Chondrocyte (in vitro differentiated cells): ENCODE results near the gene LTC4S. TPM values are rescaled to one million over a fixed set of nuclear protein-coding genes. Genes with fewer than 3 reads are reported as not detected.

Source experiments
- DNase-seq: peaks from one replicate; pipeline ENCODE4 v3.0.0; 2021; ENCODE audit warnings: mixed read lengths, low spot score
- H3K27ac Mint-ChIP-seq: one replicate; pipeline ENCODE4 v1.8.0; 2021; ENCODE audit warnings: mild to moderate bottlenecking, moderate library complexity, mixed read lengths; ENCODE audit not compliant: unreplicated experiment
- H3K27me3 Mint-ChIP-seq: 2 replicates; pipeline ENCODE4 v1.8.0; 2021; ENCODE audit warnings: low read depth, mixed read lengths
- H3K36me3 Mint-ChIP-seq: 2 replicates; pipeline ENCODE4 v1.8.0; 2021; ENCODE audit warnings: low read depth, mixed read lengths
- H3K4me1 Mint-ChIP-seq: 2 replicates; pipeline ENCODE4 v1.8.0; 2021; ENCODE audit warnings: low read depth, mild to moderate bottlenecking, mixed read lengths
- H3K4me3 Mint-ChIP-seq: one replicate; pipeline ENCODE4 v1.8.0; 2021; ENCODE audit warnings: mild to moderate bottlenecking, moderate library complexity, mixed read lengths; ENCODE audit not compliant: unreplicated experiment
- H3K9me3 Mint-ChIP-seq: 2 replicates; pipeline ENCODE4 v1.8.0; 2021; ENCODE audit warnings: low read depth, mixed read lengths
- CTCF ChIP-seq: fragments of 200-600 bp; sonication (generic); IDR thresholded peaks from 2 replicates; pipeline ENCODE4 v1.5.0; 2021; ENCODE audit warnings: antibody characterized with exemption, mild to moderate bottlenecking, moderate library complexity
- total RNA-seq: library from RNA; stranded (reverse); gene quantifications from 3 replicates; pipeline ENCODE4 v1.2.1, GENCODE V29; 2021

The LTC4S gene
- total RNA-seq, 1 donor from 2014 or later: 1.2 TPM

GRCh38 chr5:179823937-179824744, 30.4 kb downstream of the LTC4S start:
- H3K9me3 Mint-ChIP-seq: no peaks in the 10 kb centered on the region
- peak; percentile 28 for DNase-seq
- H3K4me1 Mint-ChIP-seq: peaks cover 59% of the 10 kb centered on the region
- H3K27me3 Mint-ChIP-seq: no peaks in the 10 kb centered on the region
- no peak overlapping the region for H3K4me3 Mint-ChIP-seq
- no peak for TF ChIP-seq CTCF
- peaks cover 34% of the 10 kb centered on the region for H3K36me3 Mint-ChIP-seq
- H3K27ac Mint-ChIP-seq: peak overlapping the region; percentile 33

- Mint-ChIP-seq H3K4me1 (peaks cover 54% of the 10 kb centered on the region), H3K27me3 (no peaks in the 10 kb centered on the region), H3K4me3 (no peak overlapping the region), H3K36me3 (peaks cover 39% of the 10 kb centered on the region), H3K9me3 (no peaks in the 10 kb centered on the region), H3K27ac (peak overlapping the region; percentile 33)
- no peak for TF ChIP-seq CTCF
- peak; percentile 27 for DNase-seq
These were observed 30.9 kb downstream of the LTC4S start for GRCh38 chr5:179824745-179825112.

- no peaks in the 10 kb centered on the region for H3K27me3 Mint-ChIP-seq
- no peak for TF ChIP-seq CTCF
- no peaks in the 10 kb centered on the region for H3K9me3 Mint-ChIP-seq
- no peak for DNase-seq
- peaks cover 46% of the 10 kb centered on the region for H3K4me1 Mint-ChIP-seq
- H3K36me3 Mint-ChIP-seq: peaks cover 47% of the 10 kb centered on the region
- H3K4me3 Mint-ChIP-seq: no peak overlapping the region
- H3K27ac Mint-ChIP-seq: peak overlapping the region; percentile 27
These were observed 31.9 kb downstream of the LTC4S start for GRCh38 chr5:179825655-179826182.

- Mint-ChIP-seq H3K27ac (peak overlapping the region; percentile 22), H3K4me1 (peaks cover 36% of the 10 kb centered on the region), H3K9me3 (no peaks in the 10 kb centered on the region), H3K27me3 (no peaks in the 10 kb centered on the region), H3K4me3 (no peak overlapping the region), H3K36me3 (peaks cover 56% of the 10 kb centered on the region)
- no peak for DNase-seq
- TF ChIP-seq CTCF: no peak
These were observed 33.9 kb downstream of the LTC4S start for GRCh38 chr5:179827680-179828079.

- Mint-ChIP-seq H3K36me3 (peaks cover 60% of the 10 kb centered on the region), H3K4me1 (peaks cover 26% of the 10 kb centered on the region), H3K9me3 (no peaks in the 10 kb centered on the region), H3K27ac (peak overlapping the region; percentile 69), H3K4me3 (no peak overlapping the region), H3K27me3 (no peaks in the 10 kb centered on the region)
- TF ChIP-seq CTCF: no peak
- DNase-seq: no peak
These were observed 35.1 kb downstream of the LTC4S start for GRCh38 chr5:179828756-179829421.
